ENCODE measurements around the gene HTATIP2. TPM values are rescaled to one million over a fixed set of nuclear protein-coding genes. Genes with fewer than 3 reads are reported as not detected.

HTATIP2 gene
- total and polyA plus RNA-seq, 3 donors from 2014 or later, result 20.7 to 46.1 (median 24.0) TPM

- no peak for TF ChIP-seq POLR2A (IDR thresholded peaks at IDR 0.05)
- TF ChIP-seq, protein P1, sequence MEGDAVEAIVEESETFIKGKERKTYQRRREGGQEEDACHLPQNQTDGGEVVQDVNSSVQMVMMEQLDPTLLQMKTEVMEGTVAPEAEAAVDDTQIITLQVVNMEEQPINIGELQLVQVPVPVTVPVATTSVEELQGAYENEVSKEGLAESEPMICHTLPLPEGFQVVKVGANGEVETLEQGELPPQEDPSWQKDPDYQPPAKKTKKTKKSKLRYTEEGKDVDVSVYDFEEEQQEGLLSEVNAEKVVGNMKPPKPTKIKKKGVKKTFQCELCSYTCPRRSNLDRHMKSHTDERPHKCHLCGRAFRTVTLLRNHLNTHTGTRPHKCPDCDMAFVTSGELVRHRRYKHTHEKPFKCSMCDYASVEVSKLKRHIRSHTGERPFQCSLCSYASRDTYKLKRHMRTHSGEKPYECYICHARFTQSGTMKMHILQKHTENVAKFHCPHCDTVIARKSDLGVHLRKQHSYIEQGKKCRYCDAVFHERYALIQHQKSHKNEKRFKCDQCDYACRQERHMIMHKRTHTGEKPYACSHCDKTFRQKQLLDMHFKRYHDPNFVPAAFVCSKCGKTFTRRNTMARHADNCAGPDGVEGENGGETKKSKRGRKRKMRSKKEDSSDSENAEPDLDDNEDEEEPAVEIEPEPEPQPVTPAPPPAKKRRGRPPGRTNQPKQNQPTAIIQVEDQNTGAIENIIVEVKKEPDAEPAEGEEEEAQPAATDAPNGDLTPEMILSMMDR (IDR thresholded peaks at IDR 0.05), result no peak
- Histone ChIP-seq H3K9me3 (no peaks in the 10 kb centered on the region), H3K36me3 (ENCODE audit: low read depth, missing control alignments) (no peaks in the 10 kb centered on the region), H3K27ac (no peak overlapping the region), H3K27me3 (no peaks in the 10 kb centered on the region), H3K4me3 (no peak overlapping the region), H3K4me1 (no peaks in the 10 kb centered on the region)
- intact Hi-C loops (cut with DNase I; ENCODE audit: low total_unique reads), result loop anchor here (10.0 kb wide), 1 partner anchor 227 kb away; no protein-coding TSS in a partner anchor
- no peak for DNase-seq
- 58 to 62% methylated on average over 2 of the region's 2 CpGs for WGBS, 2 donors
Observed at GRCh38 chr11:20351751-20352262, 11.7 kb upstream of the HTATIP2 start.

DNA sequence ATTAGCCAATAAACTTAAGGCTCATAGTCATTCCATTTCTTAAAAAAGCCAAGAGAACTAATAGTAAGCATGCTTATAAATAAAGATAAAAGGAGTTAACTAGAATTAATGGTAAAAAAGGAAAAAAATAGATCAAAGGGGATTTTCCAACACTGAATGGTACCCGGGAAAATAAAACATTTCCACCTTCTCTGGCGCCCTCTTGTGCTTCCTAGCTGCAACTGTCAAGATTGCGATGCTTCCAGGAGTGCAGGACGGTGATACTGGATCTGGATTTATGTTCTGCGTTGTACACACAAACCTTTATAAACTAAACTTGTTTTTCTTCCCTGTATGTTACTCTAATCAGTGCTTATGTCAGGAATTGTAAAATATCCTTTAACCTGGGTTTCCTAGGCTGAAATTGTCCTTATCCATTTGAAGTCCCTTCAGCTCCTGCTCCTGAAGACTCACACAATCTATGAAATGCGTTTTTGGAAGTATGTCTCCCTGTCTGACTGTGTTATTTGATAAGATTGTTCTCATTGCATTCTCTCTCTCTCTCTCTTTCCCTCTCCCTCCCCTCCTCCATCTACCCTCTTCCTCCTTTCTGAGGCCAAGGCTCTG, 9.6 kb upstream of the HTATIP2 start:
- peak; percentile 52 for DNase-seq
- no peaks in the 10 kb centered on the region for H3K27me3 ChIP-seq
- TF ChIP-seq, protein P1 (IDR thresholded peaks at IDR 0.05), result peak; percentile 25 to 79 (median 52)
- no peak for TF ChIP-seq POLR2A (IDR thresholded peaks at IDR 0.05)
- H3K27ac ChIP-seq, result no peak overlapping the region
- WGBS, 2 donors, result 2 to 5% methylated on average over 6 of the region's 6 CpGs
- no peak overlapping the region for H3K4me3 ChIP-seq
- intact Hi-C loops (cut with DNase I; ENCODE audit: low total_unique reads), result loop anchor here (10.0 kb wide), 1 partner anchor 229 kb away; no protein-coding TSS in a partner anchor
- no peaks in the 10 kb centered on the region for H3K36me3 ChIP-seq (ENCODE audit: low read depth, missing control alignments)
- no peaks in the 10 kb centered on the region for H3K9me3 ChIP-seq
- no peaks in the 10 kb centered on the region for H3K4me1 ChIP-seq

GRCh38 chr11:20355221-20356219, 8.0 kb upstream of the HTATIP2 start:
- TF ChIP-seq, protein P1 (IDR thresholded peaks at IDR 0.05), result peak; percentile 20 to 45 (median 35)
- no peak for TF ChIP-seq POLR2A (IDR thresholded peaks at IDR 0.05)

DNA sequence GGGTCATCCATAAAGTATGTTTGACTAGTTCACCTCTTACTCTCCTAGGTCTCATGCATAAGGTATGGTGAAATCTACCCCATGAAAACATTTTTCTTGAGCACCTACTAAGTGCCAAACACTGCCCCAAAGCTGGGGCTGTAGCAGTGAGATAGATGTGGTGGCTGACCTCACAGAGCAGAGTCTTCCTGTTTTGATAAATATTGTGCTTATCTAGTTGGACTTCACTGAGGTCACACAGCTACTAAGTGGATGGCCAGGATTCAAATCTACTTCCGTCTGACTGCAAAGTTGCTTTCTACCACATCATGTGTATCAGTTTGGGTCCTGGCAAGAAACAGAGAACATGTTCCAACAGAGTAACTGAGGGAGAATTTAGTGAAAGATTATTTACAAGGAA, 6.4 kb upstream of the HTATIP2 start:
- Histone ChIP-seq H3K36me3 (ENCODE audit: low read depth, missing control alignments) (no peaks in the 10 kb centered on the region), H3K4me1 (no peaks in the 10 kb centered on the region), H3K27ac (no peak overlapping the region), H3K9me3 (no peaks in the 10 kb centered on the region), H3K4me3 (no peak overlapping the region), H3K27me3 (no peaks in the 10 kb centered on the region)
- intact Hi-C loops (cut with DNase I; ENCODE audit: low total_unique reads), result loop anchor here (10.0 kb wide), 1 partner anchor 232 kb away; no protein-coding TSS in a partner anchor
- DNase-seq, result no peak
- 20 to 41% methylated on average over 1 of the region's 1 CpG for WGBS, 2 donors
- TF ChIP-seq, protein P1 (IDR thresholded peaks at IDR 0.05), result no peak
- TF ChIP-seq POLR2A (IDR thresholded peaks at IDR 0.05), result no peak

More at GRCh38 chr11:20355221-20356219, 8.0 kb upstream of the HTATIP2 start:
- intact Hi-C loops (cut with DNase I; ENCODE audit: low total_unique reads), result loop anchor here (10.0 kb wide), 1 partner anchor 231 kb away; no protein-coding TSS in a partner anchor
- H3K4me3 ChIP-seq, result no peak overlapping the region
- no peak overlapping the region for H3K27ac ChIP-seq
- H3K36me3 ChIP-seq (ENCODE audit: low read depth, missing control alignments), result no peaks in the 10 kb centered on the region
- WGBS, 2 donors, result 54 to 65% methylated on average over 12 of the region's 12 CpGs
- H3K27me3 ChIP-seq, result no peaks in the 10 kb centered on the region
- DNase-seq, result peak; percentile 49
- H3K9me3 ChIP-seq, result no peaks in the 10 kb centered on the region
- H3K4me1 ChIP-seq, result no peaks in the 10 kb centered on the region

Measured in testis (tissue), 3 donors.